Progenitor cell of endocrine pancreas (in vitro differentiated cells): ENCODE data around the gene MEI1. TPM values are rescaled to one million over a fixed set of nuclear protein-coding genes. Genes with fewer than 3 reads are reported as not detected.

Experiments used
- DNase-seq: peaks from one replicate; pipeline ENCODE4 v3.0.0; 2021; ENCODE audit warnings: low spot score; ENCODE audit not compliant: unreplicated experiment
- H3K27ac Mint-ChIP-seq: 2 replicates; pipeline ENCODE4 v1.8.0; 2021; ENCODE audit warnings: mild to moderate bottlenecking, moderate library complexity, mixed read lengths
- H3K27me3 Mint-ChIP-seq: 2 replicates; pipeline ENCODE4 v1.8.0; 2021; ENCODE audit warnings: mixed read lengths
- H3K36me3 Mint-ChIP-seq: 2 replicates; pipeline ENCODE4 v1.8.0; 2022; ENCODE audit warnings: mixed read lengths; ENCODE audit not compliant: insufficient read depth
- H3K4me1 Mint-ChIP-seq: 2 replicates; pipeline ENCODE4 v1.8.0; 2021; ENCODE audit warnings: low read depth, mixed read lengths
- H3K4me3 Mint-ChIP-seq: 2 replicates; pipeline ENCODE4 v1.8.0; 2021; ENCODE audit warnings: low read depth, mild to moderate bottlenecking, moderate library complexity, mixed read lengths
- H3K9me3 Mint-ChIP-seq: 2 replicates; pipeline ENCODE4 v1.8.0; 2021; ENCODE audit warnings: low read depth, mixed read lengths
- total RNA-seq: library from RNA; stranded (reverse); gene quantifications from 2 replicates; pipeline ENCODE4 v1.2.1, GENCODE V29; 2021
- TF ChIP-seq, protein P1 (sequence below): fragments of 200-600 bp; sonication (generic); IDR thresholded peaks from one replicate; pipeline ENCODE4 v1.5.0; 2021; ENCODE audit warnings: antibody characterized with exemption, mild to moderate bottlenecking; ENCODE audit not compliant: unreplicated experiment

Gene MEI1
- total RNA-seq, 1 donor from 2014 or later, result 1.0 TPM

GRCh38 chr22:41822317-41823057, 123.2 kb downstream of the MEI1 start:
- H3K36me3 Mint-ChIP-seq, result peaks cover 1% of the 10 kb centered on the region
- H3K4me1 Mint-ChIP-seq, result no peaks in the 10 kb centered on the region
- no peaks in the 10 kb centered on the region for H3K9me3 Mint-ChIP-seq
- H3K27me3 Mint-ChIP-seq, result no peaks in the 10 kb centered on the region
- TF ChIP-seq, protein P1, sequence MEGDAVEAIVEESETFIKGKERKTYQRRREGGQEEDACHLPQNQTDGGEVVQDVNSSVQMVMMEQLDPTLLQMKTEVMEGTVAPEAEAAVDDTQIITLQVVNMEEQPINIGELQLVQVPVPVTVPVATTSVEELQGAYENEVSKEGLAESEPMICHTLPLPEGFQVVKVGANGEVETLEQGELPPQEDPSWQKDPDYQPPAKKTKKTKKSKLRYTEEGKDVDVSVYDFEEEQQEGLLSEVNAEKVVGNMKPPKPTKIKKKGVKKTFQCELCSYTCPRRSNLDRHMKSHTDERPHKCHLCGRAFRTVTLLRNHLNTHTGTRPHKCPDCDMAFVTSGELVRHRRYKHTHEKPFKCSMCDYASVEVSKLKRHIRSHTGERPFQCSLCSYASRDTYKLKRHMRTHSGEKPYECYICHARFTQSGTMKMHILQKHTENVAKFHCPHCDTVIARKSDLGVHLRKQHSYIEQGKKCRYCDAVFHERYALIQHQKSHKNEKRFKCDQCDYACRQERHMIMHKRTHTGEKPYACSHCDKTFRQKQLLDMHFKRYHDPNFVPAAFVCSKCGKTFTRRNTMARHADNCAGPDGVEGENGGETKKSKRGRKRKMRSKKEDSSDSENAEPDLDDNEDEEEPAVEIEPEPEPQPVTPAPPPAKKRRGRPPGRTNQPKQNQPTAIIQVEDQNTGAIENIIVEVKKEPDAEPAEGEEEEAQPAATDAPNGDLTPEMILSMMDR, result peak; percentile 41
- no peak overlapping the region for H3K27ac Mint-ChIP-seq
- H3K4me3 Mint-ChIP-seq, result no peak overlapping the region
- no peak for DNase-seq

DNA sequence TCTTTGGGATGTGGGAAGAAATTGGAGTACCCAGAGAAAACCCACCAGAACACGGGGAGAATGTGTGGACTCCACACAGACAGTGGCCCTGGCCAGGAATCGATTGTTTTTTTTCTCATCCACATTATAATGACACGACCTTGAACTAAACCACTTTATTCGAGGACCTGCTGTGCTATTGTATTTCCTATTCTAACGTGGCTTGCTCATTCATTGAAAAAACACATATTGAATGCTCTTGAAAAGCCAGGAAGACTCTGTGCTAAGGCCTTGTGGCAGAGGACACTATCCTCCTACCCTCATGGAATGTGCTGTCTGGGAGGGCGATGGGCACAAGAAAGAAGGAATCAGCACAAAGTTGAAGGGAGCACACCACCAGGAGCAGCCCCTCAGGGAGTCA, 124.5 kb downstream of the MEI1 start:
- Mint-ChIP-seq H3K4me1 (peaks cover 6% of the 10 kb centered on the region), H3K27me3 (no peaks in the 10 kb centered on the region), H3K27ac (peak overlapping the region; percentile 34), H3K36me3 (peaks cover 1% of the 10 kb centered on the region), H3K4me3 (no peak overlapping the region), H3K9me3 (no peaks in the 10 kb centered on the region)
- no peak for DNase-seq
- TF ChIP-seq, protein P1, result no peak

GRCh38 chr22:41825376-41825775, 126.1 kb downstream of the MEI1 start:
- no peak overlapping the region for H3K27ac Mint-ChIP-seq
- TF ChIP-seq, protein P1, result no peak
- no peak overlapping the region for H3K4me3 Mint-ChIP-seq
- H3K36me3 Mint-ChIP-seq, result peaks cover 1% of the 10 kb centered on the region
- H3K9me3 Mint-ChIP-seq, result no peaks in the 10 kb centered on the region
- DNase-seq, result no peak
- no peaks in the 10 kb centered on the region for H3K27me3 Mint-ChIP-seq
- H3K4me1 Mint-ChIP-seq, result peaks cover 6% of the 10 kb centered on the region

GRCh38 chr22:41826021-41826420, 126.7 kb downstream of the MEI1 start:
- Mint-ChIP-seq H3K36me3 (peaks cover 1% of the 10 kb centered on the region), H3K4me1 (peaks cover 6% of the 10 kb centered on the region), H3K4me3 (no peak overlapping the region), H3K27me3 (no peaks in the 10 kb centered on the region), H3K27ac (no peak overlapping the region), H3K9me3 (no peaks in the 10 kb centered on the region)
- no peak for DNase-seq
- TF ChIP-seq, protein P1, result no peak

DNA sequence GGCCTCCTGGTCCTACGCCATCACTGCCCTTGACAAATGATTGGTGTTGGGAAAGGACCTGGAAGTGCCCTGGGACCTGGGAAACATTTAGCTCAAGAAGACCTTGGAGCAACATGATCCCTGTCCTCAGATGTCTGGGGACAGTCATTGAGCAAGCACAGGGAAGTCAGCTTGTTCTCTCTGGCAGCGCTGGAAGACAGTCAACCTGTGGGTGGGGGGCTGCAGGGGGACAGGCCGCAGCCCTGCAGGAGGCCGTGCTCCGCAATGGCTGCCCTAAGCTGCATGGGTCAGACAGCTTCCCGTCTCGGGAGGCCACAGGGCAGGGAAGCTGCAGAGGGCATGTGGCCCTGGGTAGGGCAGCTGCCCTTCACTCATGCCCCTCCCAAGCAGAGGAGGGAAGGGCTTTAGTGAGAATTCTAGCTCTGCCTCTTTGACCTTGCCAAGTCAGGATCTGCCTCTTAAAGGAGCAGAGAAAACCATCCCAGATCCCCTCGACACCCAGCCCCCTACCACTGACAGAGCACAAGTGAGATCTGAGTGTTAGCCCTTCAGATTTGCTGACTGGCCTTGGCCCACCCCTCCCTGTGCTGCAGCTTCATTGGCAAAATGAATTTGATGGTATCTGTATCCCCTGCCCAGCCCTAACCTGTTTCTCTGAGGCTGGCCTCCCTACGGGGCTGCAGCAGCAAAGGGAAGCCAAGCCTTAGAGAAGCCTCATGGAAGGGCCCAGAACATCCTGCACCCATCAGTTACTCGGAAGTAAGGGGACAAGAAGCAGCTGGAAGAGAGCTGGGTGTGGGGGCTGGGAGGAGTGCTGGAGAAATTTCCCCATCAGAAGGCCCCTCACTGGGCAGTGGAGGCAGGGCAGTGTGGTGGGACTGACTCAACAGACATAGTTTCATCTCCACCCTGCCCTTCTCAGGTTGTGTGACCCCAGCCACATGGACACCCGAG, 127.4 kb downstream of the MEI1 start:
- TF ChIP-seq, protein P1, result no peak
- H3K9me3 Mint-ChIP-seq, result no peaks in the 10 kb centered on the region
- H3K36me3 Mint-ChIP-seq, result no peaks in the 10 kb centered on the region
- no peak for DNase-seq
- no peaks in the 10 kb centered on the region for H3K27me3 Mint-ChIP-seq
- H3K27ac Mint-ChIP-seq, result no peak overlapping the region
- H3K4me1 Mint-ChIP-seq, result peaks cover 7% of the 10 kb centered on the region
- no peak overlapping the region for H3K4me3 Mint-ChIP-seq
